Measurements from ENCODE around the gene SCYGR7. TPM values are rescaled to one million over a fixed set of nuclear protein-coding genes. Genes with fewer than 3 reads are reported as not detected.

Gene SCYGR7
- total RNA-seq, result not detected

GRCh38 chr2:227728035-227728434, at the start of gene SCYGR7:
SCYGR7 (plus strand) TSS chr2:227728335; CDS start chr2:227728335, 0 bp downstream.
- no peaks in the 10 kb centered on the region for H3K27me3 ChIP-seq (replicated peaks; ENCODE audit: insufficient read depth)
- H3K36me3 ChIP-seq, result no peaks in the 10 kb centered on the region
- H3K9me3 ChIP-seq, result no peaks in the 10 kb centered on the region
- no peak for TF ChIP-seq CTCF (IDR thresholded peaks at IDR 0.05)
- H3K27ac ChIP-seq, result no peak within 1 kb of the TSS
- DNase-seq (ENCODE audit: low spot score) (no peak), ATAC-seq (ENCODE audit: insufficient number of reproducible peaks, low FRiP score, low read depth) (no peak)
- H3K4me1 ChIP-seq (ENCODE audit: control insufficient read depth in 1 of 2, low read depth in 2 of 2), result no peaks in the 10 kb centered on the region
- no peak within 1 kb of the TSS for H3K4me3 ChIP-seq

- no peak for TF ChIP-seq CTCF (IDR thresholded peaks at IDR 0.05)
- ATAC-seq (ENCODE audit: insufficient number of reproducible peaks, low FRiP score, low read depth), result no peak
- H3K27ac ChIP-seq, result no peak overlapping the region
- DNase-seq (ENCODE audit: low spot score), result no peak
- H3K4me3 ChIP-seq, result no peak overlapping the region
- no peaks in the 10 kb centered on the region for H3K36me3 ChIP-seq
- no peaks in the 10 kb centered on the region for H3K27me3 ChIP-seq (replicated peaks; ENCODE audit: insufficient read depth)
- H3K9me3 ChIP-seq, result no peaks in the 10 kb centered on the region
- no peaks in the 10 kb centered on the region for H3K4me1 ChIP-seq (ENCODE audit: control insufficient read depth in 1 of 2, low read depth in 2 of 2)
Observed at GRCh38 chr2:227684258-227684657, 43.9 kb upstream of the SCYGR7 start.

- H3K27ac ChIP-seq, result no peak overlapping the region
- no peaks in the 10 kb centered on the region for H3K27me3 ChIP-seq (replicated peaks; ENCODE audit: insufficient read depth)
- ATAC-seq (ENCODE audit: insufficient number of reproducible peaks, low FRiP score, low read depth) (no peak), DNase-seq (ENCODE audit: low spot score) (no peak)
- no peaks in the 10 kb centered on the region for H3K4me1 ChIP-seq (ENCODE audit: control insufficient read depth in 1 of 2, low read depth in 2 of 2)
- H3K9me3 ChIP-seq, result no peaks in the 10 kb centered on the region
- no peak for TF ChIP-seq CTCF (IDR thresholded peaks at IDR 0.05)
- no peaks in the 10 kb centered on the region for H3K36me3 ChIP-seq
- no peak overlapping the region for H3K4me3 ChIP-seq
Observed at GRCh38 chr2:227687189-227687588, 40.9 kb upstream of the SCYGR7 start.

GRCh38 chr2:227696990-227697679, 31.0 kb upstream of the SCYGR7 start:
- DNase-seq (ENCODE audit: low spot score) (no peak), ATAC-seq (ENCODE audit: insufficient number of reproducible peaks, low FRiP score, low read depth) (no peak)
- Histone ChIP-seq H3K4me3 (no peak overlapping the region), H3K4me1 (ENCODE audit: control insufficient read depth in 1 of 2, low read depth in 2 of 2) (no peaks in the 10 kb centered on the region), H3K36me3 (no peaks in the 10 kb centered on the region), H3K27me3 (replicated peaks; ENCODE audit: insufficient read depth) (no peaks in the 10 kb centered on the region), H3K27ac (no peak overlapping the region), H3K9me3 (no peaks in the 10 kb centered on the region)
- TF ChIP-seq CTCF (IDR thresholded peaks at IDR 0.05), result no peak

GRCh38 chr2:227701556-227701955, 26.6 kb upstream of the SCYGR7 start:
- no peaks in the 10 kb centered on the region for H3K4me1 ChIP-seq (ENCODE audit: control insufficient read depth in 1 of 2, low read depth in 2 of 2)
- no peaks in the 10 kb centered on the region for H3K9me3 ChIP-seq
- no peak overlapping the region for H3K4me3 ChIP-seq
- H3K36me3 ChIP-seq, result no peaks in the 10 kb centered on the region
- no peak for DNase-seq (ENCODE audit: low spot score)
- ATAC-seq (ENCODE audit: insufficient number of reproducible peaks, low FRiP score, low read depth), result no peak
- no peak overlapping the region for H3K27ac ChIP-seq
- H3K27me3 ChIP-seq (replicated peaks; ENCODE audit: insufficient read depth), result no peaks in the 10 kb centered on the region
- TF ChIP-seq CTCF (IDR thresholded peaks at IDR 0.05), result no peak

Data from thoracic aorta (tissue), 2 donors.